Epithelial cell of umbilical artery (primary cell): Measurements from ENCODE around the gene C10orf71. TPM values are rescaled to one million over a fixed set of nuclear protein-coding genes. Genes with fewer than 3 reads are reported as not detected.

ENCODE experiments used
- total RNA-seq: library from RNA; depleted of rRNA; stranded (reverse); fragments of >200 nt; gene quantifications from 2 replicates; pipeline ENCODE4 v1.2.3, GENCODE V29; 2014

C10orf71 gene
- total RNA-seq, result not detected in 2 replicates

GRCh38 chr10:49298983-49299815 is at the start of gene C10orf71:
Gene C10orf71, plus strand, starts transcription at chr10:49299170. Its CDS starts 23,376 bp downstream, at chr10:49322546.

Other genes starting within 250 kb of the C10orf71 start
- gene VSTM4, start 183.6 kb upstream of the C10orf71 start, total RNA-seq, result under 0.01 and 0.32 TPM in 2 replicates
- not detected in 2 replicates for gene FAM170B, start 165.1 kb upstream of the C10orf71 start, total RNA-seq
- gene TMEM273, start 110.8 kb upstream of the C10orf71 start, total RNA-seq, result 2.6 and 9.7 TPM in 2 replicates
- not detected in 2 replicates for gene DRGX, start 96.9 kb downstream of the C10orf71 start, total RNA-seq
- 27.3 and 45.9 TPM in 2 replicates for gene ERCC6, start 240.0 kb downstream of the C10orf71 start, total RNA-seq